GM19468 (cell line): ENCODE measurements around the gene BEND5.
A peak's percentile ranks its signal among the peaks of the same experiment; 100 is the strongest.

Source experiments
- ATAC-seq: cut with Tn5 transposase; IDR thresholded peaks from one replicate; pipeline ENCODE4 v1.9.1; 2021; ENCODE audit warnings: mild to moderate bottlenecking, moderate library complexity, moderate number of reproducible peaks; ENCODE audit not compliant: unreplicated experiment; ENCODE audit errors: extremely low read depth

Gene BEND5, protein sequence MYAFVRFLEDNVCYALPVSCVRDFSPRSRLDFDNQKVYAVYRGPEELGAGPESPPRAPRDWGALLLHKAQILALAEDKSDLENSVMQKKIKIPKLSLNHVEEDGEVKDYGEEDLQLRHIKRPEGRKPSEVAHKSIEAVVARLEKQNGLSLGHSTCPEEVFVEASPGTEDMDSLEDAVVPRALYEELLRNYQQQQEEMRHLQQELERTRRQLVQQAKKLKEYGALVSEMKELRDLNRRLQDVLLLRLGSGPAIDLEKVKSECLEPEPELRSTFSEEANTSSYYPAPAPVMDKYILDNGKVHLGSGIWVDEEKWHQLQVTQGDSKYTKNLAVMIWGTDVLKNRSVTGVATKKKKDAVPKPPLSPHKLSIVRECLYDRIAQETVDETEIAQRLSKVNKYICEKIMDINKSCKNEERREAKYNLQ

DNA sequence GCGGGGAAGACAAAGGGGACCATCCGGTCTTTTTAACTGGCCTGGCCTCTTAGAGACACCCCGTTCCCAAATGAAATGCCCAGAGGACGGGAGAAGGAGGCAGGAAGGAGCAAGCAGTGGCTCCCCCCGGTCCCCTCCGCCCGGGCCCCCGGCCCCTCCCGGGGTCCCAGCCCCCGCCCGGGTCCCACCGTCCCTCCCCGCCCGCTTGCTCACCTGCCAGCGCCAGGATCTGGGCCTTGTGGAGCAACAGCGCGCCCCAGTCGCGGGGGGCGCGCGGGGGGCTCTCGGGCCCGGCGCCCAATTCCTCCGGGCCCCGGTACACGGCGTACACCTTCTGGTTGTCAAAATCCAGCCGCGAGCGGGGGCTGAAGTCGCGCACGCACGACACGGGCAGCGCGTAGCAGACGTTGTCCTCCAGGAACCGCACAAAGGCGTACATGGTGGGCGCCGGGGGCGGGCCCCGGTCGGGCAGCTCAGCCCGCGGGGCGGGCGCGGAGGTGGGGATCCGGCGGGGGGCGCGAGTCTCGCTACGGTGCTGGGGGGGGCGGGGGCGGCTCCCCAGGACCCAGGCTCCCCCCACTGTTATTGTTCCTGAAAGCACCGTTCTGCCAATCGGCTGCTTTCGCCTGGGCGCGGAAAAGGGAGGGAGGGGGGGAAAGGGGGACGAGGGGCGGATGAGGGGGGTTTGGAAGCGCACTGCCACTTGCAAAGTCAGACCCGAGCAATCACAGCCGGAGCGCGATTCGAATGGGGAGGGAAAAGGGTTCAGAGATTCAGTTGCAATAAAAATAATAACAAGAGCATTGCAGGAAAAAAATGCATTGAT is at the start of gene BEND5:
TSS of gene BEND5 (minus strand) at position 499 of the 826 bp plus-strand sequence. CDS start at position 439, 60 bp downstream.
- ATAC-seq, result no peak

DNA sequence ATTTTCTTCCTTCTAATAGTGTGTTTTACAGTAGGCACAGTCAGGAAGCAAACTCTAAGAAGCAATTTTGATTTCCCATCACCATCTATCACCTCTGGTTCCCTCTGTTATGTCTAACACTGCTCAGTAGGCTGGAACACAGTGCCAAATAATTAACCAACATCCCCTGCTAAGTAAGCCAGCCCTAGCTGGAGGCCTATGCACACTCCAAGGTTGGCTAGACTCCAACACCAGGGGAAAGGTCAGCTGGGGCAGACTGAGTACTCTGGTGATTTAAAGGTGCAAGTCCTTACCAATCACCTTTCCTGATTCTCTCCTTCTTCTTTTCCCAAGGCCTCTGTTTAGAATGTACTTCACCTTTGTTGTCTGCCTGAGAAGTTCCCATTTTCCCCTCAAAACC is 46.5 kb upstream of the BEND5 start:
- ATAC-seq, result no peak

DNA sequence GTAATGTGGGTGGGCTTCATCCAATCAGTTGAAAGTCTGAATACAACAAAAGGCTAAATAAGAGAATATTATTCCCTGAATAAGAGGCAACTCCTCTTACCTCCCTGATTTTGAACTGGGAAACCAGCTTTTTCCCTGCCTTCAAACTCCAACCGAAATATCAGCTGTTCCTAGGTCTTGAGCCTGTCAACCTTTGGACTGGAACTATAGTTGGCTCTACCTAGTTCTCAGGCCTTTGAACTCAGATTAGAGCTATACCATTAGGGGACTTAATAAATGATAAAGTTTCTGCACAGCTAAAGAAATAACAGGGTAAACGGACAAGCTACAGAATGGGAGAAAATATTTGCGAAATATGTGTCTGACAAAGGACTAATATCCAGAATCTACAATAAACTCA is 43.8 kb upstream of the BEND5 start:
- ATAC-seq, result no peak

DNA sequence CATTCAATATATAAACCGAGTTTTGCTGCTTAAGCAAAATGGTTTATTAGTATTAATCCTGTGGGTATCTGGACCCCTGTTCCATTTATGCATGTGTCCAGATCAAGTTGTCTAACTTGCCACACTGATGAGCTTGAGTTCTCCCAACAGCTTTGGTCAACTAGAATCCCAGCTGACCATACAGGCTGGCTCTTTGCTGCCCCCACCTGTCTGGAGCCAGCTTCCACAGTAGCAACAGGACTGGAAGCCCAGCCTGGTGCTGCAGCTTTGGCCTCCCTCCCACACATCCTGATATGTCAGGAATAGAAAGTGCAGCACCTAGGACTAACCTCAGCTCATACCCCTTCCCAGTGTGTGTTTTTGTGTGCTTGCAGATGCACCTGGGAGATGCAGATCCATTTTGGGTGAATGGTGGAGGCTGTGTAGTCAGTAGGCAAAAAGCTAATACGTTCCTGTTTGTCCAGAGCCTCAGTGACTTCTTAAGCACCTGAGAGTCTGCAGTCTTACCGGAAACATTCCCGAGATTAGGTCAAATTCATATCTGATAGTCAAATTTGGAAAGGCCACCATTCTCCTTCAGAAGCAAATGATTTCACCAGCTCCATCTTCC is 40.9 kb upstream of the BEND5 start:
- no peak for ATAC-seq

DNA sequence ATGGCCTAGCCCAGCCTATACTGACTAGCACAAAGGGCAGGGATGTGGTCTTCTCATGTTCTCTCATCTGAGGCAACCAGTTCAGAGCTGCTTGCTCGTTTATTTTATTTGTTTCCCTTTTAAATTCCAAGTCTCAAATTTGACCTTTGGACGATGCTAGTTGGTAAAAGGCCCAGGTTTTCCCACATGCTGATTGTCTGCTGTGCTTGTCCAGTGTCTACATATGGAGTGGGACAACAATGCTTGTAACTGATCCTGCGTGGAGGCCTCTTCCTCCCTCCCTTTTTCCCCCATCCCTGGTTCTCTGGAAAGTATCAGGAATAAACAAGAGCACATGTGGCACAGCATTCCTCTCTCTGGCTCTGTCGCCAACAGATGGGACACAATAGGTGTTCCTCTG is 34.0 kb upstream of the BEND5 start:
- no peak for ATAC-seq

DNA sequence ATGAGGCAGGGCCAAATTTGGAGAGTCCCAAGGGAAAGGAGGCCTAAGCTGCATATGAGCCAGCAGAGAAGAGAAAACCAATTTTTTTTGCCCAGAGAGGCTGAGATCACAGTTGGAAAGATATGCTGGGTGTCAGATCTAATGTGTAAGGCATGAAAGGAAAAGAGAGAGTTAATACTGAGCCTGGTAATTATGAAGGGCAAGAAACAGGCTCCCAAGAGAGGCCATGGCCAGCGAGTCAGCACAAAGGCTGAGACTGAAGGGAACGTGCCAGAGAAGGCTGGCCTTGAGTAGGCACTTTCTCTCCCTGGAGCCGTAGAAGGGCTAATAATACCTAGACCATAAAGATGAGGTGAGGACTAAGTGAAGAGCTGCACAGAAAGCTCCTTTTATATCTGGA is 31.8 kb upstream of the BEND5 start:
- ATAC-seq, result no peak

DNA sequence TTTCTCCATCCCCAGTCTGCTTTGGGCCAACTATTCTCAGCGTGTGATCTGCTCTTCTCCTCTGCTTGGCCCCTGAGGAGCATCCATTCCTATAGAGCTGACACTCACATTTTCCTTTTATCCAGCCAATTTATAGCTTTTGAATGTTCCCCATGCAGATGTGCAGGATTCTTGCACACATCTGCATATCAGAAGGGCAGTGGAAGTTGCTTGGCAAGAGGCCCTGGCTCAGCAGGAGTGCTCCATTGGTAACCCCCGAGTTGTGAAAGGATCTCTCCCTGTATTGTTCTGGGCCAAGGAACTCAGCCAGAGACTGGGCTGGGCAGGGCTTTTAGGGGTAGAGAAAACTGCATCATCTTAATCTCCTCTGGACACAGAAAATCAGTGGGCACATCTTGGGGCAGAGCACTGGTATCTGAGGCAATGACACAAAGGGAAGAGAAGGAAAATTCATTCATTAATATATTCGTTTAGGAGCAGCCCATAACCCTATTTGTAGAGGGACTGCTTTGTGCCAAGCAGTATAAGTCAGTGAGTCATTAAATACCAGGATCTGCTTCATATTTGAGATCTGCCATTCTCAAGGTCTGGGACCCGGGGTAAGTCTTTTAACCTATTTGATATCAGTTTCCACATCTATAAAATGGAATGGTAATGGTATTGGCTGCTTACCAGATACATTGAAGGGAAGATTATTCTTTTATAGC is 31.0 kb upstream of the BEND5 start:
- ATAC-seq, result no peak

DNA sequence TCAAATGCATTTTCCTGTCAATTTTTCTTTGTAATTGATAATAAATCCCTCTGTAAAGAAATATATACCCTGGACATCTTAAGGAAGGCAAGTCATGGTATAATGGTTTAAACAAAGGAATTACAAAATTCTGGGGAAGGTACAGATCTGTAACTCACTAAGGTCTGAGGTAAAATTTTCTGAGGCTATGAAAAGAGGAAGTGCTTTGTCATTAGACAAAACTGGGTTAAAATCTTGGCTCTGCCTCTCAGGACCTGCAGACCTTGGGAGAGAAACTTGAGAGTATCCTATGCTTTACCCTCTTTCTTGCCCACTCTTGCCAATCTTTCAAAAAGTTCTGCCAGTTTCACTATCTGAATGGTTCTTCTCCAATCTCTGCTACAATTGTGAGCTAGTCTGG is 26.8 kb upstream of the BEND5 start:
- ATAC-seq, result no peak

DNA sequence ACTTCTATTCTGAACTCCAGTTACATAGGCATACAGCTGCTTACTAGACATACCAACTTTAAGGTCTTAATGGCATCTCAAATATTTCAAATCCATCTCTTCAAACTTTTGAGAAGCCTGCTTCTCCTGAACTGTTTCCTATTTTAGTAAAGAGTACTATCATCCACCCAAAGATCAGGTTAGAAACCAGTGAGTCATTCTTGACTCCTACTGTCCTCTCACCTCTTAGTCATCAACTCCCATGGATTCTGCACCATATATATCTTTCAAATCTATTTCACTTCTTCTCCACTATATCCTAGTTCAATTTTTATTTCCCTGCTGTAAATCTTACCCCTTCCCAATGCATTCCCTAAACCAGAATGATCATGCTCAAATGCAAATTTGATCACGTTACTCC is 18.1 kb upstream of the BEND5 start:
- ATAC-seq, result no peak

DNA sequence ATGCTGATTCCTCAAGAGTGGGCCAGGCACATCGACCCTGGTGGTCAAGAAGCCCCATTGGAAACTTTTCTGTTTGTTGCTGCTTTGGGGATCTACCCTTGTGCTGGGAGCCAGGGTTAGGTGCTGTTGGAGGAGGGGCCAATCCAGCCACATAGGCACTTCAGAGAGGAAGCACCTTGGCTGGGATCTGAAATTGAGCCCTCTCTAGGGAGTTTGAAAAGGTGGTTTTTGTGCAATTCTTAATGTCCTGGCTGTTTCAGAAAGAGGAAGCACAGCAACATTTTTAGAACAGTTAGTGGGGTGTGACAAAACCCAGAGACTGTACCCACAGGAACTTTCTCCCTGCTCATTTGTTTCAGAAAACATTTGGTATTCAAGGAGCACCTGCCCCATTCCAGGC is 17.2 kb upstream of the BEND5 start:
- peak; percentile 31 for ATAC-seq

DNA sequence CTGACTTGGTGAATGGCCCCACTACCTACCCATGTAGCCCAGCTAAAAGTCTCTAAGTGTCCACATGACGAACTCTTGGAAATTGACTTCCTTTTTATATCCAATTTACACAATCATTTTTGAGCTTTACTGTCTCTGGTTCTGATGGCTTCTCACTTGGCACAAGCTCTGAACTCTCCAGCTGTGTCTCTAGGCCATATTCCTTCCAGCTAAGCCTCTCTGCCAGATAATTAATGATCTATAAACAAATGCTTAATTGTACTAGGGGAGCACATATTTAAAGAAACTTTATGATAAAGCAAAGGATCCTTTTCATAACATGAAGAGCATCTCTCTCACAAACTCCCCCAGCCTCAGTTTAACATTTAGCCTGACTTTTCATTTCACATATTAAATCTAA is 16.3 kb upstream of the BEND5 start:
- no peak for ATAC-seq

DNA sequence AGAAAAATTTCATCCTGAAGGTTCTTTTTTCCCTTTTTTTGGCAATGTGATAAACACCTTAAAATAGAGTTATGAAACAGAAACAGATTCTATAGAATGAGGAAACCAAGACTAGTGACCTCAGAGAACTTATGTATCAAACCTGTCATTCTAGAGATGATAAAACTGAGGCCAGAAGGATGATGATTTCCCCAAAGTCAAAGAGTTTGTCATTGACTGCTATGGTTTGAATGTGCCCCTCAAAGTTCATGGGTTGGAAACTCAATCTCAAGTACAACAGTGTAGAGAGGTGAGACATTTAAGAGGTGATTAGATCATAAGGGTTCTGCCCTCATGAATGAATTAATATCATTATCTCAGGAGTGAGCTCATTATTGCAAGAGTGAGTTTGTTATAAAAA is 13.7 kb upstream of the BEND5 start:
- peak; percentile 32 for ATAC-seq

DNA sequence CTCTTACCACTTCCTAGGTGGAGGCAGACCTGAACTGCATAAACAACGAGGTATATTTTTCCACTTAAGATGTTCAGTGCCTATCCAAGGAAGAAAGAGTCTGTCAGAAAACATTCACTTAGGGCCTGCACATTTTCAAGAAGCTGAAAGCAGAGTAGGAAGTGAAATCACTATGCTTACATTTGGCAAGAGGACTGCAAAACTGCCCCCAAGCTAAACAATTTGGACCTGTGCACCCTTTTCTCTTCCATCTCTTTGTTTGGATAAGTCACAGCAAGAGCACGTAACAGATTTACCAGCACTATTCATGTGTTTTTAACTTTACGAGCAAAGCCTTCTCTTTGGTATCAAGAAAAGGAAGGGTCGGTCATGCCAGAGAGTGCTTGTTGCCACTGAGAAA is 13.2 kb upstream of the BEND5 start:
- no peak for ATAC-seq

DNA sequence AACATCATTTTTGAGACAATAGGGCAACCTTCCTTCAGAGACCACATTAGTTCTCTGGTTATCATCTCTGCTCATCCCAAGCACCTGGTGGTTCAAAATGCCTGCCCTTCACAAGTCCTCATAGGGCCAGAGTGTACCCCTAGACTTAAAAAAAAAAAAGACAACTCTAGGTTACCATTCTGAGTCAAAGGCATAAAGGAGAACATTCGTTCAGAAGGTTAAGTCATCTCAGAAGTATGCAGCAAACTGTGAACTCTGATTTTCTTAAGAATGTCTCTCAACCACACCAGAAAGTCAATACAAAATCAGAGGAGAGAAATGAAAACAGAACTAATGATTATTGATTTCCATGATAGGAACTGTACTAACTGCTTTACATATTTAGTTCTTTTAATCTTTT is 9.2 kb upstream of the BEND5 start:
- no peak for ATAC-seq

DNA sequence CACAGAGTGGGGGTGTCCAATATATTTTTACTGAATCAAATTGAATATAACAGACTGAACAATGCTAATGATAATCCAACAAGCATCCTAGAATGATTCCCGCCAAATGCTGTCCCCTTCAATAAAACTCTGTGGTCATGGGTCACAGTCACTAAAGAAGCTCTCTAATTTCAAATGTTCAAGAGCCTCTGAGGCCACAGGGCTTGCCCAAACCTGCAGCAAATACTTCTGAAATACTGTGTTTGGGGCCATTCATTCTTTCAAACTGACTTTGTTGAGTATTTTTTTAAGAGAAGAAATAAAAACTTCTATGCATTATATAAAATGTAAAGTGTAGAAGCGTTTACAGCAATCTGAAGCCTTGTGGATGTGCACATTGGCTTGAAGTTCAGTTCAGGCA is 7.6 kb upstream of the BEND5 start:
- ATAC-seq, result no peak

DNA sequence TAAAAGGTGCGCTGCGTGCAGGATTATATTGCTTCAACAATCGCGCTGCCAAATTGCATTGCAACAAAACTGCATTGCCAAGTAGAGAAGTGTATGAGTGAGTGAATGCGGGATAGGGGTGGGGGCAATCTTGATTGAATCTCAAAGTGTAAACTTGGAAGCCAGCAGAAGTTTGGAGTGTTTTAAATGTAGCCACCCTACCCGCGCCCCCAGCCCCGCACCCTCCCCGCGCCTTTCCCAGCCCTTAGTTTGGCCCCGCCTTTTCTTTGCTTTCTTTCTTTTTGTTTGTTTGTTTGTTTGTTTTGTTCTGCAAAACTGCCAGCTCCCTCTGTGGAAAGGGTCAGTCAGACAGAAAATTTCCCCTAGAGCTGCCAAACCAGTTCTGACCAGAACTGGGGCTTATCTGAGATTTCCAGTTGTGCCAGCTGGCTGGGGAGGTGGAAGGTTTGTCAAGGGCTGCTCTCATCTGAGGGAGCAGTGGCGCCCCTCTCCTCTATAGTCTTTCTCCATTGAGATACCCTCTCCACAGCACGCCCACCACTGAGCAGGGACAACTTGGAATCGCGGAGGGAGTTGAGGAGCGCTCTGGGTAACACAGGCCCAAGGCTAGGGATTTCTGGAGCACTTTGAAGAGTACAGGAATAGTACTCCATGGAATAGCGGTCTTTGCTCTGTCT is 666 bp upstream of the BEND5 start:
- no peak for ATAC-seq

DNA sequence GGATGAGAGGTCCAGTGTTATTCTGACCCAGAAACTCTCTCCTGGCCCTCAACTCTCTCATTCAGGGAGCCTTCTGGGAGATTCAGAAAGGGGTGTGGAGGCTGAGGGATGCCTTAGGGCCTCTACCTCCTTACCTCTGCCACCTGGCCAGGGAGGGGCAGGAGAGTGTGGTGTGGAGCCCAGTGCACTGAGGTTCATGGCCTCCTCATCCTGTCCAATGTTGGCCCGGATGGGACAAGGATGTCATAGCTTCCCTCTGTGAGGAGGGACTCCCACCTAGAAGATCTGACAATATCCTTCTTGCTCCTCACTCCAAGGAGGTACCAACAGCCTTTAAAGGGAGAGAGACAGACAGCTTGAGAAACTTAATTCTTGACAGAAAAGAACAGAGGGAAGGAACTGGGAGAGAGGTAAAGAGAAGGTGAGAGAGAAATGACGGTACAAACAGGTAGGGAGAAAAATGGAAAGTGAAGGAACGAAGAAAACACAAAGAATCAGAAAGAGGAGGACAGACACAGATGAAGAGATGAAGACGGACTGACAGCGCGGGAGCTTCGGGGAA is 779 bp downstream of the BEND5 start:
- ATAC-seq, result no peak

DNA sequence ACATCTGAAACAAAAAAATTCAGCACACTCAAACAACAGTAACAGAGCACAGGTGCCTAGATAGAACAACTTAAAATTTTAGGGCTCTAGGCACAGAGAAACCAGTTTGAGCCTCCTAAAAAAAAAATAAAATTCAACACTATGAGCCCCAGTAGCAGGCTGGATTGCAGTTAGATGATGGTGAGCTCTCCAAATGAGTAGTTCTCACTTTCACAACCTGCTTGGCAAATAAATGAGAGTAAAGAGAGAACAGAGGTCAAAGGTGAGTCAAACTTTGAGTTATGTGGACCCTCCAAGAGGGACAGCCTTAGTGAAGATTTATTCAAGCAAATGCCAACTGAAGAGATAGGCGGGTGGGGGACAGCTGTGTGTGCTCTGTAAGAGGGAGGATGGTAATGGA is 3.6 kb downstream of the BEND5 start:
- ATAC-seq, result no peak

DNA sequence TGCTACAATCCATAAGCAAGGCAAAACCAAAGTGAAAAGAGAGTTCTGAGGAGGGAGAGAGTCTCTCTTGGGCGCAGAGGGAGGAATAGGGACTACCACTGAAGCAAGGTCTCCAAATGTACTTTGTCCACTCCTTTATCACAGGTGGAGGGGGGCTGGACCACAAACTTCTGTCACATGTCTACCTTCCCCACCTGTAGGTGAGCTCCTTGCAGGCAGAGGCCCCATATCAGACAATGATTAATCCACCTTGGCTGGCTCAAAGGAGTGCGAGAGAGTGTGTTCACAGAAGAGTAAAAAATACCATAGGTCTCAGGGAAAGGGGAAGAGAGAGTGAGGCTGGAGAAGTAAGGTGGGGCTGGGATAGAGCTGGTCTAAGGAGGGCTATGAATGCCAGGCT is 4.5 kb downstream of the BEND5 start:
- no peak for ATAC-seq

DNA sequence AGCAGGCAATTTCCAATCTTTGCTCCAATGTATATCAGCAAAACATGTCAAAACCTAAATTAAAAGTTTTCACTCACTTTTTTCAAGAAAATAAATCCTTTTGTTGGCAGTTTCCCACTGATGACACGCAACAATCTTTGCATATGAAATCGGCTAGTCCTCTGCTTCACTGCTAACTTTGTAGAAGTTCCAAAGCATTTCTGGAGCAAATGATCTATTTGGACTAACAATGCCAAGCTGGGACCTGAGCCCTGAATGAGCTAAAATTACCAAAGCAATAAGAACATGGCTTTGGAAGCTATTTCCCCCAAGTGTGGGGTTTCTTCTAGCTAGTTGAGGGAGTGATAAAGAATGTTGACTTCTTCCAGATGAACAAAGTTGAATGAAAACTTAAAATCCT is 5.1 kb downstream of the BEND5 start:
- no peak for ATAC-seq
